OCI-LY3 (cell line): ENCODE data around the gene SIPA1.

ENCODE experiments used
- H2AFZ ChIP-seq: fragments of 200-600, 300-600 bp; shearing (Covaris generic); 2 replicates; pipeline ENCODE4 v1.6.0; 2014; ENCODE audit warnings: antibody characterized with exemption, low read depth, low read length
- H3K27ac ChIP-seq: fragments of 200-600, 300-600 bp; sonication (generic); 2 replicates; pipeline ENCODE4 v1.5.1; 2014; ENCODE audit warnings: mild to moderate bottlenecking, low read length, moderate library complexity, mixed read lengths
- H3K27me3 ChIP-seq: fragments of 200-600, 300-600 bp; sonication (generic); 2 replicates; pipeline ENCODE4 v1.6.1; 2014; ENCODE audit warnings: low read depth, low read length, mixed read lengths
- H3K36me3 ChIP-seq: fragments of 200-600, 300-600 bp; sonication (generic); replicated peaks from 2 replicates; pipeline ENCODE3; 2014; ENCODE audit warnings: low read depth, low read length, mixed read lengths
- H3K4me1 ChIP-seq: fragments of 300-600, 200-600 bp; sonication (generic); 2 replicates; pipeline ENCODE4 v1.6.1; 2014; ENCODE audit warnings: low read length, mixed read lengths
- H3K4me2 ChIP-seq: fragments of 200-600, 300-600 bp; sonication (generic); 2 replicates; pipeline ENCODE4 v1.6.1; 2014; ENCODE audit warnings: low read length, mixed read lengths
- H3K4me3 ChIP-seq: fragments of 300-600, 200-600 bp; sonication (generic); 2 replicates; pipeline ENCODE4 v1.5.1; 2014; ENCODE audit warnings: antibody characterized with exemption, mild to moderate bottlenecking, low read length, moderate library complexity
- H3K79me2 ChIP-seq: fragments of 300-600, 200-600 bp; shearing (Covaris generic); 2 replicates; pipeline ENCODE4 v1.6.1; 2014; ENCODE audit warnings: mild to moderate bottlenecking, low read length, mixed read lengths
- H3K9ac ChIP-seq: fragments of 300-600, 200-600 bp; shearing (Covaris generic); 2 replicates; pipeline ENCODE4 v1.6.0; 2014; ENCODE audit warnings: mild to moderate bottlenecking, low read length, moderate library complexity
- H3K9me3 ChIP-seq: fragments of 200-600, 300-600 bp; shearing (Covaris generic); 2 replicates; pipeline ENCODE4 v1.6.1; 2014; ENCODE audit warnings: low read length, mixed read lengths; ENCODE audit not compliant: insufficient read depth
- H4K20me1 ChIP-seq: fragments of 200-600, 300-600 bp; sonication (generic); 2 replicates; pipeline ENCODE4 v1.6.1; 2016; ENCODE audit warnings: low read length, mixed read lengths; ENCODE audit not compliant: insufficient read depth
- CTCF ChIP-seq: fragments of 200-600, 300-600 bp; sonication (generic); IDR thresholded peaks from 2 replicates; pipeline ENCODE4 v1.5.1; 2014; ENCODE audit warnings: antibody characterized with exemption, low read length, low read depth
- EZH2phosphoT487 ChIP-seq: fragments of 200-600 bp; shearing (Covaris generic); IDR thresholded peaks from 2 replicates; pipeline ENCODE4 v1.6.1; 2018; ENCODE audit warnings: antibody characterized with exemption, mixed run types, low read depth

SIPA1 gene

GRCh38 chr11:65609665-65610064 is 28.2 kb upstream of the SIPA1 start:
- Histone ChIP-seq H3K4me2 (no peak overlapping the region), H3K36me3 (peaks cover 38% of the 10 kb centered on the region), H4K20me1 (peaks cover 4% of the 10 kb centered on the region), H3K27ac (no peak overlapping the region), H3K9ac (no peak overlapping the region), H3K79me2 (peaks cover 43% of the 10 kb centered on the region), H3K27me3 (no peaks in the 10 kb centered on the region), H3K4me1 (peaks cover 13% of the 10 kb centered on the region), H2AFZ (no peak overlapping the region), H3K9me3 (no peaks in the 10 kb centered on the region), H3K4me3 (no peak overlapping the region)
- no peak for TF ChIP-seq CTCF
- TF ChIP-seq EZH2phosphoT487: no peak

GRCh38 chr11:65610404-65610803 is 27.5 kb upstream of the SIPA1 start:
- Histone ChIP-seq H3K79me2 (peaks cover 45% of the 10 kb centered on the region), H3K4me2 (no peak overlapping the region), H3K27me3 (no peaks in the 10 kb centered on the region), H3K4me3 (no peak overlapping the region), H3K4me1 (peaks cover 13% of the 10 kb centered on the region), H2AFZ (no peak overlapping the region), H3K36me3 (peaks cover 32% of the 10 kb centered on the region), H3K27ac (no peak overlapping the region), H3K9ac (no peak overlapping the region), H3K9me3 (no peaks in the 10 kb centered on the region), H4K20me1 (peaks cover 4% of the 10 kb centered on the region)
- TF ChIP-seq CTCF: no peak
- no peak for TF ChIP-seq EZH2phosphoT487

GRCh38 chr11:65611028-65611757 is 26.7 kb upstream of the SIPA1 start:
- no peak overlapping the region for H3K9ac ChIP-seq
- no peak overlapping the region for H3K4me3 ChIP-seq
- no peak overlapping the region for H2AFZ ChIP-seq
- no peaks in the 10 kb centered on the region for H3K9me3 ChIP-seq
- H3K79me2 ChIP-seq: peaks cover 51% of the 10 kb centered on the region
- no peaks in the 10 kb centered on the region for H3K27me3 ChIP-seq
- H3K4me1 ChIP-seq: peaks cover 13% of the 10 kb centered on the region
- H4K20me1 ChIP-seq: peaks cover 4% of the 10 kb centered on the region
- H3K27ac ChIP-seq: no peak overlapping the region
- no peak overlapping the region for H3K4me2 ChIP-seq
- TF ChIP-seq EZH2phosphoT487 (no peak), CTCF (no peak)
- H3K36me3 ChIP-seq: peaks cover 25% of the 10 kb centered on the region

GRCh38 chr11:65611758-65612603 is 25.9 kb upstream of the SIPA1 start:
- H3K9ac ChIP-seq: no peak overlapping the region
- no peaks in the 10 kb centered on the region for H3K27me3 ChIP-seq
- no peak overlapping the region for H3K4me2 ChIP-seq
- peaks cover 24% of the 10 kb centered on the region for H3K36me3 ChIP-seq
- peaks cover 12% of the 10 kb centered on the region for H4K20me1 ChIP-seq
- no peak overlapping the region for H2AFZ ChIP-seq
- peaks cover 20% of the 10 kb centered on the region for H3K4me1 ChIP-seq
- peaks cover 59% of the 10 kb centered on the region for H3K79me2 ChIP-seq
- H3K4me3 ChIP-seq: no peak overlapping the region
- TF ChIP-seq CTCF (no peak), EZH2phosphoT487 (no peak)
- no peak overlapping the region for H3K27ac ChIP-seq
- H3K9me3 ChIP-seq: no peaks in the 10 kb centered on the region
